ENCODE results near the gene ERMAP. TPM values are rescaled to one million over a fixed set of nuclear protein-coding genes. Genes with fewer than 3 reads are reported as not detected.

Gene ERMAP
- total RNA-seq, 4 donors from 2014 or later = 6.1 to 11.7 (median 8.7) TPM

DNA sequence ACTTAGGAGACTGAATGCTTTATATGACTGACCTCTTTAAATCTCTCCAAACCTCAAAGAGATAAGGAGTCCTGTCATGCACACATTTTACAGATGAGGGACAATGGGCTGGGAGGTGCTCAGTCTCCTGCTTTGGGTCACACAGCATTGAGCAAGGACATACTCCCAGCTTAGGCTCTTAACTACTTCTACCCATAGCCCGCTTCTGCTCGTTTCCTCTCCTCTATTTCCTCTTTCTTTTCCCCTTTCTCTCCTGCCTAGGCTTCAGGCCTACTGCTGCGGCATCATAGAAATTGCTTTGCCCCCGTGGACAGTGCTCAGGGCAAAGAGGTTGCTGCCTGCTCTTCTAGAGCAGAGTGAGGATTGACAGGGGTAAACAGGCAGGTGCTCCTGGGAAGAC, 17.1 kb downstream of the ERMAP start:
- H3K36me3 ChIP-seq = peaks cover 0 to 46% (median 0%) of the 10 kb centered on the region in 3 donors
- H3K4me3 ChIP-seq = no peak overlapping the region
- no peaks in the 10 kb centered on the region for H3K4me1 ChIP-seq
- no peaks in the 10 kb centered on the region for H3K27me3 ChIP-seq
- intact Hi-C loops (cut with DNase I) = no loop called here
- no peaks in the 10 kb centered on the region for H3K9me3 ChIP-seq
- no peak for TF ChIP-seq POLR2A (IDR thresholded peaks at IDR 0.05)
- TF ChIP-seq, protein P1, sequence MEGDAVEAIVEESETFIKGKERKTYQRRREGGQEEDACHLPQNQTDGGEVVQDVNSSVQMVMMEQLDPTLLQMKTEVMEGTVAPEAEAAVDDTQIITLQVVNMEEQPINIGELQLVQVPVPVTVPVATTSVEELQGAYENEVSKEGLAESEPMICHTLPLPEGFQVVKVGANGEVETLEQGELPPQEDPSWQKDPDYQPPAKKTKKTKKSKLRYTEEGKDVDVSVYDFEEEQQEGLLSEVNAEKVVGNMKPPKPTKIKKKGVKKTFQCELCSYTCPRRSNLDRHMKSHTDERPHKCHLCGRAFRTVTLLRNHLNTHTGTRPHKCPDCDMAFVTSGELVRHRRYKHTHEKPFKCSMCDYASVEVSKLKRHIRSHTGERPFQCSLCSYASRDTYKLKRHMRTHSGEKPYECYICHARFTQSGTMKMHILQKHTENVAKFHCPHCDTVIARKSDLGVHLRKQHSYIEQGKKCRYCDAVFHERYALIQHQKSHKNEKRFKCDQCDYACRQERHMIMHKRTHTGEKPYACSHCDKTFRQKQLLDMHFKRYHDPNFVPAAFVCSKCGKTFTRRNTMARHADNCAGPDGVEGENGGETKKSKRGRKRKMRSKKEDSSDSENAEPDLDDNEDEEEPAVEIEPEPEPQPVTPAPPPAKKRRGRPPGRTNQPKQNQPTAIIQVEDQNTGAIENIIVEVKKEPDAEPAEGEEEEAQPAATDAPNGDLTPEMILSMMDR (IDR thresholded peaks at IDR 0.05) = no peak
- H3K27ac ChIP-seq = no peak overlapping the region
- 75 to 86% methylated on average over 4 of the region's 4 CpGs for WGBS, 2 donors
- no peak for DNase-seq

DNA sequence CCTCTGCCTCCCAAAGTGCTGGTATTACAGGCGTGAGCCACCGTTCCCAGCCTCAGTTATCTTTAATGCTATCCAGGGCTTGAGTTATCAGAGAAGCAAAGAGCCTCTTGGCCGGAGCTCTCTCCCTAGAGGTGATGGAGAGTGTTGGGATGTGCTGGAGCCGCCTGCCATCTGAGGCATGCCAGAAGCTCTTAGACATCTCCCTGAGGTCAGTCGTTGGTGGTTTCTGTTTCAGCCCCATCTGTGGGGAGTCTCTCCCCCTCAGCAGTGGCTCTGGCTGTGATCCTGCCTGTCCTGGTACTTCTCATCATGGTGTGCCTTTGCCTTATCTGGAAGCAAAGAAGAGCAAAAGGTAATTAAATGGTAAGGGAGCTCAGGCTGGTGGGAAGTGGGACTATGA, 17.9 kb downstream of the ERMAP start:
- TF ChIP-seq POLR2A (IDR thresholded peaks at IDR 0.05) = no peak
- TF ChIP-seq, protein P1 (IDR thresholded peaks at IDR 0.05) = no peak
- DNase-seq = no peak
- intact Hi-C loops (cut with DNase I) = no loop called here
- Histone ChIP-seq H3K27ac (no peak overlapping the region), H3K4me1 (no peaks in the 10 kb centered on the region), H3K9me3 (no peaks in the 10 kb centered on the region), H3K36me3 (peaks cover 0 to 42% (median 0%) of the 10 kb centered on the region in 3 donors), H3K4me3 (no peak overlapping the region), H3K27me3 (no peaks in the 10 kb centered on the region)
- 90 to 100% methylated on average over 1 to 5 of the region's 5 CpGs for WGBS, 2 donors

DNA sequence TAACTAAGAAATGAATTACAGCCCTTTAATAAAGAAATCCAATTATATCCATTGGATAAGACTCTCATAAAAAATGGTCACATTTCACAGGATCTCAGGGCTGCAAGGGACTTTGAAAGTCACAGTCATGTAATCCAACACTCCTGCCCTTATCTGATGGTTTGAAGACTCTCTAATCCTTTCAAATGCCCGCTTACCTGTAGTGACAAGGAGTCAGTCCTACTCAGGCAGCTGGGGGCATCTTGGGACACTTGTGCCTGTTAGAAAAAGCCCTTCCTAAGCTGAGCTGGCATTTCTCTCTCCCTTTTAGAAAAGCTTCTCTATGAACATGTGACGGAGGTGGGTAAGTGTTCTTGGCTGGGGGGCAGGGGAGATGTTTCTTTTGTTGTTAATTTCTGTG, 18.5 kb downstream of the ERMAP start:
- no peak for DNase-seq
- WGBS, 2 donors = 83 to 97% methylated on average over 2 of the region's 2 CpGs
- H3K4me1 ChIP-seq = no peaks in the 10 kb centered on the region

DNA sequence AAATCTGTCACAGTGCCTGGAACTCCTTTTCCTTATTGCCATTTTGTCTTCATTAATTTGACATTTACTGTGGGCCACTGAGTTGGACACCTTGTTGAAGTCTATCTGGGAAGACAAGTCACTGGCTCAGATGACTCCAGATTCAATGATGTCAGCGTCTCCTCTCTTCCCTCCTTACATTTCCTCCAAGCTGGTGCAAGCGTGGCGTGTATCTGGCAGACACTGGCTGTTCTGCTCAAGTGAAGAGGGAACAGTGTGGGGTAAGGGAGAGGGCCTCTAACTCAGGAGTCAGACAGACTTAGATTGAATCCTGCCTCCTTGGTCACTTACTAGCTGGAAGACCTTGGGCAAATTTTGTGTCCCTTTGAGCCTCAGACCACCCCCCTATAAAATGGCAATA, 20.8 kb downstream of the ERMAP start:
- no peak overlapping the region for H3K4me3 ChIP-seq
- no peaks in the 10 kb centered on the region for H3K9me3 ChIP-seq
- no peak overlapping the region for H3K27ac ChIP-seq
- 64 to 100% methylated on average over 1 to 3 of the region's 3 CpGs for WGBS, 2 donors
- intact Hi-C loops (cut with DNase I) = no loop called here
- DNase-seq = no peak
- H3K36me3 ChIP-seq = peaks cover 0 to 49% (median 0%) of the 10 kb centered on the region in 3 donors
- TF ChIP-seq, protein P1 (IDR thresholded peaks at IDR 0.05) = no peak
- no peak for TF ChIP-seq POLR2A (IDR thresholded peaks at IDR 0.05)
- no peaks in the 10 kb centered on the region for H3K27me3 ChIP-seq
- H3K4me1 ChIP-seq = no peaks in the 10 kb centered on the region

More for the DNA sequence above, 18.5 kb downstream of the ERMAP start:
- TF ChIP-seq, protein P1 (IDR thresholded peaks at IDR 0.05) = no peak
- no peak for TF ChIP-seq POLR2A (IDR thresholded peaks at IDR 0.05)
- H3K4me3 ChIP-seq = no peak overlapping the region
- peaks cover 0 to 36% (median 0%) of the 10 kb centered on the region in 3 donors for H3K36me3 ChIP-seq
- intact Hi-C loops (cut with DNase I) = no loop called here
- H3K9me3 ChIP-seq = no peaks in the 10 kb centered on the region
- no peak overlapping the region for H3K27ac ChIP-seq
- no peaks in the 10 kb centered on the region for H3K27me3 ChIP-seq

DNA sequence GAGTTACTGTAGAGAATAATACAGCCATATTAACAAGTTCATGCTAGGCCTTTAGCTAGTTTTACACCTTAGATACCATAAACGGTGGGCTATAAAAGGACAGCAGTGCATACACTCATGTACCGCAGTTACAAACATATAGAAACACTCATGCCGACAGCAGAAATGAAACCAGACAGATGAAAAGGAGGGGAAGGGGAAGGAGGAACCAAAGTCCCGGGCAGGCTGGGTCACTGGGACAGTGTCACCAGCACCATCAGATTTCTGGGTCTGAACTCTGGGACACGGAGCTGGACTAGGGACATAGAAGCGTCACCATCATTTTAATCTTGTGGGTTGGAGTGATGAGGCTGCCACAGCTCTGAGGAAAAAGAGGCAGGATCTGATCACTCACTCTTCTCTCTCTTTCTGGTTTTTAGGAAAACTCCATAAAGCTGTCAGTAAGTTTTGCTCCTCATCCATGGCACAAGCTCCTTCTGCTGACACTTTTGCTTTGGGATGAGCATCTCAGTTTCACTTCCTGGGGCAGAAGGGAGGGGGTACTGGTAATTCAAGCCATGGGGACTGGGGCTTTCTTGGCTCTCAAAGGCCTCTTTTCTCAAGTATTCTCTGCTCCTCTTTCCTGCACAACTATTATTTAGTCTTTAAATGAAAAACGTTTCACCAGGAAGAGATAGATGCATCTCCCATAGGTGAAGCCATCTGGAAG, 21.7 kb downstream of the ERMAP start:
- no peak overlapping the region for H3K27ac ChIP-seq

More for the DNA sequence above, 21.7 kb downstream of the ERMAP start:
- Histone ChIP-seq H3K4me1 (no peaks in the 10 kb centered on the region), H3K4me3 (no peak overlapping the region), H3K27me3 (no peaks in the 10 kb centered on the region), H3K9me3 (no peaks in the 10 kb centered on the region), H3K36me3 (peaks cover 0 to 57% (median 0%) of the 10 kb centered on the region in 3 donors)
- DNase-seq = no peak
- no peak for TF ChIP-seq POLR2A (IDR thresholded peaks at IDR 0.05)
- TF ChIP-seq, protein P1 (IDR thresholded peaks at IDR 0.05) = no peak
- WGBS, 2 donors = 78 to 87% methylated on average over 7 of the region's 7 CpGs
- intact Hi-C loops (cut with DNase I) = no loop called here

Measured in esophagus squamous epithelium (tissue), 5 donors.